ENCODE data around the gene TMOD1.

DNA sequence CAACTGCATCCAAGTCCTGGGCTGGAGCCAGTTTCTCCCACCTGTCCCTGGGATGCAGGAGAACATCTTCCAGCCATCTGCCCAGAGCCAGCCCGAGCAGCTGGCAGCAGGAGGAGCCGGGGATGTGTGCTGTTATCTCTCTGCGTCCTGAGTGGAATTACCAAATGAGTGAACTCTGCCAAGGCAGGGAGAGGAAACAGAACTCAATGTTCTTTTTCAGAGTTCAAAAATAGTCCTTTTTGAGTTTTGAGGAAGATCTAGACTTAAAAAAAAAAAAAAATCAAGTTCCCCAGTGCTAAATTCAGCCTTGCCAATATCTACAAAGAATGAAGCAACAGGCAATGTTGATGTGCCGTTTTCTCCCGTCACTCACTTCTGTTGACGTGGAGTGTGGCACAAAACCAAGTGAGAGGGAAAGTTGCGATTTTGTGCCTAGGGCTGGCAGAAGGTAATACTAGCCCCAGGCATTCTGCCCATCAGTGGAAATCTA lies 56.2 kb downstream of the TMOD1 start:
- TF ChIP-seq, protein P1, sequence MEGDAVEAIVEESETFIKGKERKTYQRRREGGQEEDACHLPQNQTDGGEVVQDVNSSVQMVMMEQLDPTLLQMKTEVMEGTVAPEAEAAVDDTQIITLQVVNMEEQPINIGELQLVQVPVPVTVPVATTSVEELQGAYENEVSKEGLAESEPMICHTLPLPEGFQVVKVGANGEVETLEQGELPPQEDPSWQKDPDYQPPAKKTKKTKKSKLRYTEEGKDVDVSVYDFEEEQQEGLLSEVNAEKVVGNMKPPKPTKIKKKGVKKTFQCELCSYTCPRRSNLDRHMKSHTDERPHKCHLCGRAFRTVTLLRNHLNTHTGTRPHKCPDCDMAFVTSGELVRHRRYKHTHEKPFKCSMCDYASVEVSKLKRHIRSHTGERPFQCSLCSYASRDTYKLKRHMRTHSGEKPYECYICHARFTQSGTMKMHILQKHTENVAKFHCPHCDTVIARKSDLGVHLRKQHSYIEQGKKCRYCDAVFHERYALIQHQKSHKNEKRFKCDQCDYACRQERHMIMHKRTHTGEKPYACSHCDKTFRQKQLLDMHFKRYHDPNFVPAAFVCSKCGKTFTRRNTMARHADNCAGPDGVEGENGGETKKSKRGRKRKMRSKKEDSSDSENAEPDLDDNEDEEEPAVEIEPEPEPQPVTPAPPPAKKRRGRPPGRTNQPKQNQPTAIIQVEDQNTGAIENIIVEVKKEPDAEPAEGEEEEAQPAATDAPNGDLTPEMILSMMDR (conservative IDR thresholded peaks at IDR 0.05; ENCODE audit: low read depth in 2 of 2) = no peak
- TF ChIP-seq STAT1 (IDR thresholded peaks at IDR 0.05; ENCODE audit: unreplicated experiment) (no peak), EZH2phosphoT487 (IDR thresholded peaks at IDR 0.05; ENCODE audit: unreplicated experiment) (no peak), CREB1 (CRISPR knock-in tag; IDR thresholded peaks at IDR 0.05; ENCODE audit: low read depth) (no peak), EZH2 (IDR thresholded peaks at IDR 0.05; ENCODE audit: low read depth, unreplicated experiment) (no peak), ZNF114 (CRISPR knock-in tag; IDR thresholded peaks at IDR 0.05) (no peak), POLR2AphosphoS5 (IDR thresholded peaks at IDR 0.05; ENCODE audit: low read depth) (no peak)
- TF ChIP-seq, protein P2, sequence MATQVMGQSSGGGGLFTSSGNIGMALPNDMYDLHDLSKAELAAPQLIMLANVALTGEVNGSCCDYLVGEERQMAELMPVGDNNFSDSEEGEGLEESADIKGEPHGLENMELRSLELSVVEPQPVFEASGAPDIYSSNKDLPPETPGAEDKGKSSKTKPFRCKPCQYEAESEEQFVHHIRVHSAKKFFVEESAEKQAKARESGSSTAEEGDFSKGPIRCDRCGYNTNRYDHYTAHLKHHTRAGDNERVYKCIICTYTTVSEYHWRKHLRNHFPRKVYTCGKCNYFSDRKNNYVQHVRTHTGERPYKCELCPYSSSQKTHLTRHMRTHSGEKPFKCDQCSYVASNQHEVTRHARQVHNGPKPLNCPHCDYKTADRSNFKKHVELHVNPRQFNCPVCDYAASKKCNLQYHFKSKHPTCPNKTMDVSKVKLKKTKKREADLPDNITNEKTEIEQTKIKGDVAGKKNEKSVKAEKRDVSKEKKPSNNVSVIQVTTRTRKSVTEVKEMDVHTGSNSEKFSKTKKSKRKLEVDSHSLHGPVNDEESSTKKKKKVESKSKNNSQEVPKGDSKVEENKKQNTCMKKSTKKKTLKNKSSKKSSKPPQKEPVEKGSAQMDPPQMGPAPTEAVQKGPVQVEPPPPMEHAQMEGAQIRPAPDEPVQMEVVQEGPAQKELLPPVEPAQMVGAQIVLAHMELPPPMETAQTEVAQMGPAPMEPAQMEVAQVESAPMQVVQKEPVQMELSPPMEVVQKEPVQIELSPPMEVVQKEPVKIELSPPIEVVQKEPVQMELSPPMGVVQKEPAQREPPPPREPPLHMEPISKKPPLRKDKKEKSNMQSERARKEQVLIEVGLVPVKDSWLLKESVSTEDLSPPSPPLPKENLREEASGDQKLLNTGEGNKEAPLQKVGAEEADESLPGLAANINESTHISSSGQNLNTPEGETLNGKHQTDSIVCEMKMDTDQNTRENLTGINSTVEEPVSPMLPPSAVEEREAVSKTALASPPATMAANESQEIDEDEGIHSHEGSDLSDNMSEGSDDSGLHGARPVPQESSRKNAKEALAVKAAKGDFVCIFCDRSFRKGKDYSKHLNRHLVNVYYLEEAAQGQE (IDR thresholded peaks at IDR 0.05; ENCODE audit: unreplicated experiment) = no peak

All from GM23338 (cell line).